SH-SY5Y (cell line): ENCODE data around the gene APBB1IP.

Experiments
- GATA2 ChIP-seq: IDR thresholded peaks from 2 replicates; pipeline ENCODE4 v1.6.1; 2011; ENCODE audit warnings: mild to moderate bottlenecking, low read depth, low read length
- GATA3 ChIP-seq: IDR thresholded peaks from 2 replicates; pipeline ENCODE4 v1.6.1; 2011; ENCODE audit warnings: low read depth, mild to moderate bottlenecking, low read length, moderate library complexity

- TF ChIP-seq GATA3 = no peak
- TF ChIP-seq GATA2 = no peak
Observed at GRCh38 chr10:26435852-26436251, 2.3 kb upstream of the APBB1IP start.
